T-helper 1 cell treated with Interleukin-12 subunit alpha and Interleukin-12 subunit beta and Interleukin-4 antibody, amounts not matched to agents 30 ng/mL and 1 ng/mL, for 36 hours (primary cell): ENCODE data around the gene FN1. TPM values are rescaled to one million over a fixed set of nuclear protein-coding genes. Genes with fewer than 3 reads are reported as not detected.
"Not testable (repeated sequence)": the region's sequence is repeated elsewhere in the genome, so short reads cannot be mapped to it uniquely, and the experiment has no call there.

Source experiments
- intact Hi-C: fragments of 100-400 bp; cut with micrococcal nuclease; formaldehyde crosslinking; loops from one replicate; pipeline ENCODE4 v1.15.1; 2024
- total RNA-seq: library from RNA; stranded (reverse); gene quantifications from 2 replicates; pipeline ENCODE4 v1.2.3, GENCODE V29; 2022

FN1 gene
- total RNA-seq, 1 donor from 2014 or later = 11.5 TPM

DNA sequence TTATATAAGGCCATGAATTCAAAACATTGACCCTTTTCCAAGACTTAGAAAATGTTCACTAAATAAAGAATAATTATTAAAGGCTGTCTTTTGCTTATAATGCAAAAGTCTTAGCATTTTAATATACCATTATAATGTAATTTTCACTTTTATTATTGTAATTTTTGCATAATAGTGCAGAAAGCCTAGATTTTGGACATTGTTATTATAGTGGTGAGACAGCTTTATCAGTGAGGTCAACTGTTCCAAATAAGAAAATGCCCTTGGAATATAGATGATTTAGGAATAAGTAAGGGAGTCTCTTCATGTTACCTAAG is 67.4 kb downstream of the FN1 start:
- intact Hi-C loops = no loop called here

DNA sequence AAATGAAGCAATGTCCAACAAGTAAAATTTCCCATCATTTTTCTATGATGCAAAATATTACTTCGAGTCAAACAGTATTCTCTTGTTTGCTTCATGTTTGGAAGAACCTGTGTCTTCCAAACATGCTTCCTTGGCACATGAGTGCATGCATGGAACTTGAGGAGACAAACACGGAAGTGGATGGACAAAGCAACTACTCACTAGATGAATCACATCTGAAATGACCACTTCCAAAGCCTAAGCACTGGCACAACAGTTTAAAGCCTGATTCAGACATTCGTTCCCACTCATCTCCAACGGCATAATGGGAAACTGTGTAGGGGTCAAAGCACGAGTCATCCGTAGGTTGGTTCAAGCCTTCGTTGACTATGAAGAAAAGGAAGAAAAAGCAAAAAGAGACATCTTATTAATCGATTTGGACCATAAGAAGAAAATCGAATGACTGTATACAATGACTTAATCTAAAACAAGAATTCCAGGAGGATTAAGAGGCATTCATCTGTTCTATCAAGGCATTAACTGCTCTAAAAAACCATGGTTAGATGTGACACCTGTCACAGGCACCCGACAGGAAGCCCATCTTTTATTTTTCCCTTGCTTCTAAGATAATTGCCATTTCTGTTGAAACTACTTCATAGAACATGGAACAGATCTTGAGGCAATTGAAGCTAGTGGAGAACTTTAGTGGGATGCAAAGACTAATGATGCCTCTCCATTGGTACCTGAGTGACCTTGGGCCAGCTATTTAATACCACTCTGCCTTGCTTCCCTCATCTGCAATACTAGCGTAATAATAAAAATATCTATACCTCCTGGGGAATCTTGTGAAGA is 68.0 kb downstream of the FN1 start:
- intact Hi-C loops = no loop called here

DNA sequence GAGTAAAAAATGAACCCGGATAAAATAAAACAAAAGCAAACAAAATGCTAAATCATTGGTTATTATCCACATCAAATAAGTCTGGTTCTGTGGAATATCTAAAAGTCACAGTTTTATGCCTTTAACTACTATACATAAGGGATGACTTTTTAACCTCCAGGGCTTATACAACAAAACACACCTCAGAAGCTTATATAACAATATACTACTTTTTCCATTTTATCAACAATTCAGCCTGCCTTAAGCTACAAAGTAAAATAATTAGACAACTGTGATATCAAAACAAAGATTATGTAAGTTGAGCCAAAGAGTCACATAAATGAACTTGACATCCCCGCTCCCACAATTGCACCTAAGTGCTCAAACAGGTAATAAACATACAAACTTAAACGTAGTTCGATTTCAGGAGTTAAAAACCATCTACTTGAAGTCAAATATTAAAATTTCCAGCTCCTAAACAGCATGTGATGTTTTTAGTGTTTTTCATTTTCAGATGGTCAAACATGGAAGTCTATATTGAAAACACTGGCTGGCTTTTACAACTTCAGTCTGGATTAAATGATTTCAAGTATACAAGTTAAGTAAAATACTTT is 69.3 kb downstream of the FN1 start:
- intact Hi-C loops = no loop called here

- intact Hi-C loops = no loop called here
These were observed 70.6 kb downstream of the FN1 start for GRCh38 chr2:215365184-215365658.

DNA sequence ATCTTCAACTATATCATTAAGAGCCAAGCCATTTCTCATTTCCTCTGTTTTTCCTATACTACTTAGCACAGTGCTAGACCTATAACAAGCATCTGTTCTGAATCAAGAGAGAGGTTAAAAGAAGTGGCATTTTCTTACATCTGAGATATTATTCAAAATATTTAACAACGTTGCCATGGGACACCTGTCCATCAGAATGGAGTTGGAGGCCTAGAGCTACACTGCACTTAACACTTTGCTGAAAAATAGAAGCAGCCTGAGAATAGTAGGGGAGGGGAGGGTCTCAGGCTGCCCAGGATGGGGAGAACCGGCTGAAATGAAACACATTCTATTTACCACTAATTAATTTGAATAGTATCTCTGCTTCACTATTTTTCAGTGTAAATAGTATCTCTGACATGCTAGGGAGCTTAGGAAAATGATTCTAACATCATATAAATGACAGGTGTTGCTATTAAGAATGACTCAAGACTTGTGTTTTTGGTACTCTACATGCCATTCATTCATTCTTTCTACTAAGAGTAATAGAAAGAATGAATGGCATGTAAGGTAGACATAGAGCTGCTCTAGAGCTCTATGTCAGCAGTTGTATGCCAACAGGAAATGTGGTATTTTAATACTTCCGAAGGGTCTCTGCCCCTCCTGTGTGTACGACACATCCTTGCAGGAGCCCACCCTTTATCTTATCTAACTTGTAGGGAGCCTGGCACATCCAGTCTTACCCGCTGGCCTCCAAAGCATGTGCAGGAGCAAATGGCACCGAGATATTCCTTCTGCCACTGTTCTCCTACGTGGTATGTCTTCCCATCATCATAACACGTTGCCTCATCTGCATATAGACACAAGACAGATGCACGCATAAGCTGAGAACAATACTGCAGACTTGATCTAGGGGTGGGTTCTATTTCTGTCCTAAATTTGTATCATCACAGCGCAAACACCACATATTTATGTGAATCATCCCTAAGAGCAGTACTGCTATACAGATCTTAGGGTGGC is 71.4 kb downstream of the FN1 start:
- intact Hi-C loops = no loop called here

GRCh38 chr2:215363461-215364156 is 72.3 kb downstream of the FN1 start:
- intact Hi-C loops = no loop called here

- intact Hi-C loops = no loop called here
These were observed 72.8 kb downstream of the FN1 start for GRCh38 chr2:215363039-215363438.

DNA sequence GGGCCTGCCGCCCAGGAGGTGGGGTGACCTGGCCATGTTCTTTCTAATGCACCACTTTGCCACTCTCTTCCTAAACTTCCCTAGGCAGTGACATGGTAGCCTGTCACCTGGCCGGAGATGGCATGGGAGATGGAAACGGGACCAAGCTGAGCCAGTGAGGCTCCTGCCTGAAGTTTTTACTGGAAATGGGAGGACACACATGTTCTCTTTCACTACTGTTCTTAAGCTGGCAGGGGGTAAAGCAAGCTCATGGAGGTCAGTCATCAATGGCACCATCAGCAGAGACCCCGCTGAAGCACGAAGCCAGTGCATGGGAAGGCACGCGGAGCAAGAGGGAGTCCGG is 73.3 kb downstream of the FN1 start:
- intact Hi-C loops = no loop called here

- intact Hi-C loops = no loop called here
These were observed 73.8 kb downstream of the FN1 start for GRCh38 chr2:215361876-215362561.

DNA sequence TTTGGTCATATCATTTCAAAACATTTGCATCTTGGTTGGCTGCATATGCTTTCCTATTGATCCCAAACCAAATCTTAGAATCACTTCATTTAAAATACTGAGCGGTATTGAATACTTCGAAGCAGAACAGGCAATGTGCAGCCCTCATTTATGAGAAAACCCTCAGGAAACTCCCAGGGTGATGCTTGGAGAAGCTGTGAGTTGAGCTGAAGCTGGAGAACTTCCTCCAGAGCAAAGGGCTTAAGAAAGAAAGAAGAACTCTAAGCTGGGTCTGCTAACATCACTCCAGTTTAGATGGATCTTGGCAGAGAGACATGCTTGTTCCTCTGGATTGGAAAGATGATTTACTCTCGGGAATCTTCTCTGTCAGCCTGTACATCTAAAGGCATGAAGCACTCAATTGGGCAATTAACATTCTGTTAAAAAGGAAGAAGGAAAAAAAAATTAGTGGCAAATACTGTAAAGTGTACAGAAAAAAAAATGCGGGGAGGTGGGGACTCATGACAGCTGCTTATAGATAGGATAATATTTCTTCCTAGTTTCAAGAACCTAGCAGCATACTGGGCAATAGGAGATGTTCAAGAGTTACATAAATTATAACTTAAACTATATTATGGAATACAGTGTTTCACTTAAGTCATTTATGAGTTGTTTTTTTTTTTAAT is 74.5 kb downstream of the FN1 start:
- intact Hi-C loops = no loop called here

DNA sequence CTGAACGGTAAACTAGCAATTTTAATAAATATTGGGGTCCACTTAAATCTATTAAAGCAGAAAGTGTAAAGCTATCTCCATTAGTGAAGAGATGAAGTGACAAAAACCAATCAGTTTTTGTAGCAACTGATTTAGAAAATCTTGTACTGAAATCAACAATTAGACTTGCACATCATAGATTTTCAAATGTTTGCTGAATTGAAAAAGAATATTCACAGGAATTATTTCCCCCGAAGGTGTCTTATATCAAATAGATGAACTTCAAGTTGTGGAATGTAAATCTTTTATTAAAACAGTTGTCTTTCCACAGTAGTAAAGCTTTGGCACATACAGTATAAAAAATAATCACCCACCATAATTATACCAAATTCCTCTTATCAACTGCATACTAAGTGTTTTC is 75.3 kb downstream of the FN1 start:
- intact Hi-C loops = no loop called here

GRCh38 chr2:215360059-215360458 is 75.8 kb downstream of the FN1 start:
- intact Hi-C loops = not testable (repeated sequence)

GRCh38 chr2:215359576-215359922 is 76.3 kb downstream of the FN1 start:
- intact Hi-C loops = no loop called here

DNA sequence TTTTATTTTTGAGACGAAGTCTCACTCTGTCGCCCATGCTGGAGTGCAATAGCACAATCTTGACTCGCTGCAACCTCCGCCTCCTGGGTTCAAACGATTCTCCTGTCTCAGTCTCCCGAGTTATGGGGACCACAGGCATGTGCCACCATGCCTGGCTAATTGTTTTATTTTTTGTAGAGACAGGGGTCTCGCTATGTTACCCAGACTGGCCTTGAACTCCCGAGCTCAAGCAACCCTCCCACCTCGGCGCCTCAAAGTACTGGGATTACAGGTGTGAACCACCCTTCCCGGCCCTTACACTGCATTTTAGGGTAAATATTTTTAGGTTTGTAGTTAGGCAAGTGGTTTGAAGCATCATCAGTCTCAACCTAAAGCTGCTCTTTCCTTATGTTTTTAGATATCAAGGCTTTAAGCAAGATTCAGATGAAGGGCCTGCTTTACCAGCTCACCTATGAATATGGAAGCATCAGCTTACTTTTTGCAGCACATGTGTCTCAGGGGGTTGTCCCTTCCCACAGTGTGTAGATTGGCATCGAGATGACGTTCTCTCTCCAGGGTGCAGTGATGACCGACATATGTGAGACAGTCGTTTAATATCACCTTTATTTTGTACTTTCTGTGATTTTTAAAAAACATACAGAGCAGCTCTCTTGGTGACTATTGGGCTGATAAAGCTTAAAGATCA is 76.8 kb downstream of the FN1 start:
- intact Hi-C loops = no loop called here

DNA sequence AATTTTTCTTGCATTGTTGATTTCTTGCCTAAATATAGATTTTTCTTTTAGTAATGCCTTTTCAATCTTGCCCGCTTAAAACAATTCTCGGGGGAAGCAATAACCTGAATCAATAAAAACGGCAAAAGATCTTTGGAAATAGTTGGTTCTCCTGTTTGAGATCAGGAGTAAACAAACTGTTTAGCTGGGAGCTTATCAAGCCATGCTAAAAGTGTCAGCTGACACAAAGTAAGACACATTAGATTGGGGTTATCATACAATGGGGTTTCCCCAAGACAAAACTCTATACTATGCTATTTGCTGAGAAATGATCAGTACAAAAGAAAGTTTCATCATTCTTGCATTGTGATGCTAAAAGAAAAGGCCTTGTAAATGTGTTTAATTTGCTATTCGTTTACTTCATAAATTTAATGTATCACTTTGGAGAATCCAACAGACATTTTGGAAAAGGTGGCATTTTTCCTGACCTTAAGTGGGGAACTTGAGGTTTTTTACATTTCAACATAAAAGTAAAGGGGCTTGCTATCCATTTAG is 77.5 kb downstream of the FN1 start:
- intact Hi-C loops = no loop called here

- intact Hi-C loops = no loop called here
These were observed 78.2 kb downstream of the FN1 start for GRCh38 chr2:215357660-215358059.

DNA sequence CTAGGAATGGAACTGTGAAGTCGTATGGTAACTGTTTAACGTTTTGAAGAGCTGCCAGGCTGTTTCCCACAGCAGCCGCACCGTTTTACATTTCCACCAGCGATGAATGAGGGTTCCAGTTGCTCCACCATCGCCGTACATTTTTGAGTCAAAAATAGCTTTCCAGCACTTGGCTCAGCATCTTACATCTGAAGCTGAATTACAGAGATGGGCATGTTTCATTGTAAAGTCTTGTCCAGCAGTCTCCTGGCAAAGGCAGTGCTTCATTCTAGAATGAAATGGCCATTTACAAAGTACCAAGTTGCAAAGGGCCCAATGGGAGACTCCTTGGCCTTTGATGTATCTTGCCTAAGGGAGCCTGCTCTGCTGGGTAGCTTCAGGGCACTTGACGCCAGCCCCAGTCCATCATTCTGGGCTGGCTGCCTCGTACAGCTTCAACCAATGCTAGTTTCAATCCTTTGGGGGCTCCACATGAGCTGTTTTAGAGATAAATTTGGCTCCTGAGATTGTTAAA is 78.9 kb downstream of the FN1 start:
- intact Hi-C loops = no loop called here

DNA sequence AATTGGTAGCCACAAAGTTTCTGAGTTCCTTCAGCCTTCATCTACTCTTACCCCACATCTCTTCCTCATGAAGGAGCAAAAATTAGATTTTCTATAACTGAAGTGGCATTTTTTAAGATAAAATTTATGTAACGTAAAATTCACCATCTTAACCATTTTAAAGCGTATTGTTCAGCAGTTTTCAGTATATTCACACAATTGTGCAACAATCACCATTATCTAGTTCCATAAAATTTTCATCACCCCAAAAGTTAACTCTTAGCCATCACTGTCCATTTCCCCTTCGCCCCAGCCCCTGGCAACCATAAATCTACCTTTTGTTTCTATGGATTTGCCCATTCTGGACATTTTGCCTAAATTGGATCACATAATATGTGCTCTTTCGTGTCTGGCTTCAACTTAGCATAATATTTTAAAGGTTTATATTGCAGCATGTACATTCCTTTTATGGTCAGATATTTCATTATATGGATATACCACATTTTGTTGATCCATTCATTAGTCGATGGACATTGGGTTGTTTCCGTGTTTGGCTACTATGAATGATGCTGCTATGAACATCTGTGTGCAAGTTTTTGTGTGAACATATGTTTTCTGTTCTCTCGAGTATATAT is 79.4 kb downstream of the FN1 start:
- intact Hi-C loops = no loop called here

- intact Hi-C loops = no loop called here
These were observed 80.1 kb downstream of the FN1 start for GRCh38 chr2:215355801-215356200.
